Esophagus muscularis mucosa (tissue), 4 donors: ENCODE data around the gene SDCBP2.

Source experiments
- EP300 ChIP-seq: sonication (generic); formaldehyde crosslinking; IDR thresholded peaks from one replicate; pipeline ENCODE4 v1.6.1; 2017; ENCODE audit warnings: antibody characterized with exemption
- POLR2A ChIP-seq: fragments of 450-650 bp; IDR thresholded peaks from one replicate; pipeline ENCODE4 v1.6.1; 2017; ENCODE audit warnings: antibody characterized with exemption, moderate library complexity, mild to moderate bottlenecking, low read depth
- POLR2AphosphoS5 ChIP-seq, 2 donors: sonication (generic); formaldehyde crosslinking; IDR thresholded peaks; one replicate each; pipeline ENCODE4 v1.6.1; 2017; ENCODE audit warnings: antibody characterized with exemption in 2 of 2
- TF ChIP-seq, protein P1 (sequence below), 3 experiments: fragments of 200-600 bp in 2 of 3; fragments of 450-650 bp in 1 of 3; sonication (generic) in 2 of 3; IDR thresholded peaks; one replicate each; pipeline ENCODE4 v1.5.1; 2017 to 2019; ENCODE audit warnings: antibody characterized with exemption in 3 of 3, mild to moderate bottlenecking in 2 of 3, moderate library complexity in 1 of 3

DNA sequence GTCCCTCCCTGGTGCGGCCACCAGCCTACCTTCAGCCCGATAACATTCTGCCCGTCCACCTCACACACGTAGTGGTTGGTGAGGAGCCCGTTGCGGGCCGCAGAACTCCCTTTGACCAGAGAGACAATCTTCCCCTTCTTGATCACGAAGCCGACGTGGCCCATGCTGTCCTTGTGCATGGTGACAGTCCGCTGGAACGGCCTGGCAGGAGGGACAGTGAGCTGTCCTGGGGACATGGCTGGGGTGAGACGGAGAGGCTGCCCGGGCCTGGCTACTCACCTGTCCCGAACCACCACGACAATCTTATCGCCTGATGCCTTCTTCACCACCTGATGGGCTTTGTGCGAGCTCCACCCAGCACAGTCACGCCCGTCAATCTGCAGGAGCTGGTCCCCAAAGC is 16.6 kb downstream of the SDCBP2 start:
- TF ChIP-seq, protein P1, sequence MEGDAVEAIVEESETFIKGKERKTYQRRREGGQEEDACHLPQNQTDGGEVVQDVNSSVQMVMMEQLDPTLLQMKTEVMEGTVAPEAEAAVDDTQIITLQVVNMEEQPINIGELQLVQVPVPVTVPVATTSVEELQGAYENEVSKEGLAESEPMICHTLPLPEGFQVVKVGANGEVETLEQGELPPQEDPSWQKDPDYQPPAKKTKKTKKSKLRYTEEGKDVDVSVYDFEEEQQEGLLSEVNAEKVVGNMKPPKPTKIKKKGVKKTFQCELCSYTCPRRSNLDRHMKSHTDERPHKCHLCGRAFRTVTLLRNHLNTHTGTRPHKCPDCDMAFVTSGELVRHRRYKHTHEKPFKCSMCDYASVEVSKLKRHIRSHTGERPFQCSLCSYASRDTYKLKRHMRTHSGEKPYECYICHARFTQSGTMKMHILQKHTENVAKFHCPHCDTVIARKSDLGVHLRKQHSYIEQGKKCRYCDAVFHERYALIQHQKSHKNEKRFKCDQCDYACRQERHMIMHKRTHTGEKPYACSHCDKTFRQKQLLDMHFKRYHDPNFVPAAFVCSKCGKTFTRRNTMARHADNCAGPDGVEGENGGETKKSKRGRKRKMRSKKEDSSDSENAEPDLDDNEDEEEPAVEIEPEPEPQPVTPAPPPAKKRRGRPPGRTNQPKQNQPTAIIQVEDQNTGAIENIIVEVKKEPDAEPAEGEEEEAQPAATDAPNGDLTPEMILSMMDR (IDR thresholded peaks at IDR 0.05) = no peak
- TF ChIP-seq POLR2A = no peak
- TF ChIP-seq POLR2AphosphoS5 (IDR thresholded peaks at IDR 0.05) = no peak
- TF ChIP-seq EP300 = no peak
